ENCODE results near the gene ITGB6.

ITGB6 gene

GRCh38 chr2:160114020-160114419 is 86.1 kb downstream of the ITGB6 start:
- Histone ChIP-seq H3K27me3 (ENCODE audit: control insufficient read depth, insufficient read depth, low read length) (no peaks in the 10 kb centered on the region), H2AFZ (no peak overlapping the region), H3K9ac (no peak overlapping the region), H3K9me3 (ENCODE audit: control insufficient read depth, low read length) (no peaks in the 10 kb centered on the region), H3K4me3 (ENCODE audit: low read depth, low read length) (no peak overlapping the region), H3K27ac (no peak overlapping the region), H3K36me3 (ENCODE audit: control insufficient read depth, insufficient read depth, low read length) (no peaks in the 10 kb centered on the region), H3K79me2 (no peaks in the 10 kb centered on the region), H3K4me1 (peaks cover 3% of the 10 kb centered on the region), H3K4me2 (ENCODE audit: low read length) (no peak overlapping the region)
- no peak for TF ChIP-seq CTCF (IDR thresholded peaks at IDR 0.05)

- H3K27ac ChIP-seq: no peak overlapping the region
- H3K9ac ChIP-seq: no peak overlapping the region
- H3K9me3 ChIP-seq (ENCODE audit: control insufficient read depth, low read length): no peaks in the 10 kb centered on the region
- H2AFZ ChIP-seq: no peak overlapping the region
- peaks cover 3% of the 10 kb centered on the region for H3K4me1 ChIP-seq
- H3K4me2 ChIP-seq (ENCODE audit: low read length): no peak overlapping the region
- no peaks in the 10 kb centered on the region for H3K79me2 ChIP-seq
- no peak overlapping the region for H3K4me3 ChIP-seq (ENCODE audit: low read depth, low read length)
- no peaks in the 10 kb centered on the region for H3K36me3 ChIP-seq (ENCODE audit: control insufficient read depth, insufficient read depth, low read length)
- no peaks in the 10 kb centered on the region for H3K27me3 ChIP-seq (ENCODE audit: control insufficient read depth, insufficient read depth, low read length)
- TF ChIP-seq CTCF (IDR thresholded peaks at IDR 0.05): no peak
Observed at GRCh38 chr2:160111951-160112798, 87.9 kb downstream of the ITGB6 start.

- H3K27me3 ChIP-seq (ENCODE audit: control insufficient read depth, insufficient read depth, low read length): no peaks in the 10 kb centered on the region
- H3K4me3 ChIP-seq (ENCODE audit: low read depth, low read length): no peak overlapping the region
- no peaks in the 10 kb centered on the region for H3K9me3 ChIP-seq (ENCODE audit: control insufficient read depth, low read length)
- H2AFZ ChIP-seq: no peak overlapping the region
- H3K79me2 ChIP-seq: no peaks in the 10 kb centered on the region
- H3K36me3 ChIP-seq (ENCODE audit: control insufficient read depth, insufficient read depth, low read length): no peaks in the 10 kb centered on the region
- no peak for TF ChIP-seq CTCF (IDR thresholded peaks at IDR 0.05)
- no peak overlapping the region for H3K4me2 ChIP-seq (ENCODE audit: low read length)
- H3K9ac ChIP-seq: no peak overlapping the region
- H3K27ac ChIP-seq: no peak overlapping the region
- H3K4me1 ChIP-seq: peaks cover 3% of the 10 kb centered on the region
Observed at GRCh38 chr2:160110674-160111239, 89.3 kb downstream of the ITGB6 start.

- Histone ChIP-seq H3K4me1 (peaks cover 3% of the 10 kb centered on the region), H2AFZ (no peak overlapping the region), H3K9me3 (ENCODE audit: control insufficient read depth, low read length) (no peaks in the 10 kb centered on the region), H3K4me2 (ENCODE audit: low read length) (no peak overlapping the region), H3K36me3 (ENCODE audit: control insufficient read depth, insufficient read depth, low read length) (no peaks in the 10 kb centered on the region), H3K79me2 (no peaks in the 10 kb centered on the region), H3K9ac (no peak overlapping the region), H3K4me3 (ENCODE audit: low read depth, low read length) (no peak overlapping the region), H3K27me3 (ENCODE audit: control insufficient read depth, insufficient read depth, low read length) (no peaks in the 10 kb centered on the region), H3K27ac (no peak overlapping the region)
- peak; percentile 86 for TF ChIP-seq CTCF (IDR thresholded peaks at IDR 0.05)
Observed at GRCh38 chr2:160109939-160110673, 90.0 kb downstream of the ITGB6 start.

All from parathyroid adenoma (tissue), 2 donors.